ENCODE results near the gene STXBP4. TPM values are rescaled to one million over a fixed set of nuclear protein-coding genes. Genes with fewer than 3 reads are reported as not detected.

Gene STXBP4
- total and polyA plus RNA-seq, 8 donors = 0.68 to 65.3 (median 6.0) TPM

DNA sequence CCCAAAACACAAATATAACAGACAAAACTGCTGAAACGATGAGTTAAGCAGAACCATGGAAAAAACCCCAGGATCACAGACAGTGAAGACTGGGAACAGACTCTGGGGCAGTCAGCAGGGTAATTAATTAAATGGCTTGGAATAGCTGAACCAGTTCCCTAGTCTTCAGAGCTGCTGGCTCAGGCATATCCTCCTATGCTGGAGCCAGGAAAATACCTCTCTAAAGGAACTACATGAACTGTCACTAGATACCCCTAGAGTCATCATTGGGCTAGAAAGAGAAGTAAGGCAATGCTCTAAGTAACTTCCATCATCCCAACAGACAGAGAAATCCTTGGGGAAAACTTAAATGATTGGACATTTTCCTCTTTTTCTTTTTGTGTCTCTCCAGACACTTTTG lies 113.0 kb downstream of the STXBP4 start:
- intact Hi-C loops (cut with DNase I; ENCODE audit: low total_unique reads) = no loop called here
- WGBS, 5 donors = 82 to 100% (median 88%) methylated on average over 1 of the region's 1 CpG

DNA sequence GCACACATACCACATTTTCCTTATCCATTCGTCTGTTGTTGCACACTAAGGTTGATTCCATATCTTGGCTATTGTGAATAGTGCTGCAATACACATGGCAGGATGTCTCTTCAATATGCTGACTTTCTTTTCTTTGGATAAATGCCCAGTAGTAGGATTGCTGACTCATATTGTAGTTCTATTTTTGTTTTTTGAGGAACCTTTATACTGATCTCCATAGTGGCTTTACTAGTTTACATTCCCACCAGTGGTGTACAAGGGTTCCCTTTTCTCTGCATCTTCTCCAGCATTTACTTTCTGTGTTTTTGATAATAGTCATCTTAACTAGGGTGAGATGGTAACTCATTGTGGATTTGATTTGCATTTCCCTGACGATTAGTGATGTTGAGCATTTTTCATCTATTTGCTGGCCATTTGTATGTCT lies 118.1 kb downstream of the STXBP4 start:
- WGBS, 5 donors = 72 to 90% (median 81%) methylated on average over 2 of the region's 2 CpGs
- TF ChIP-seq POLR2AphosphoS5 (IDR thresholded peaks at IDR 0.05) (no peak), EP300 (IDR thresholded peaks at IDR 0.05) (no peak), POLR2A (IDR thresholded peaks at IDR 0.05) (no peak)
- TF ChIP-seq, protein P1, sequence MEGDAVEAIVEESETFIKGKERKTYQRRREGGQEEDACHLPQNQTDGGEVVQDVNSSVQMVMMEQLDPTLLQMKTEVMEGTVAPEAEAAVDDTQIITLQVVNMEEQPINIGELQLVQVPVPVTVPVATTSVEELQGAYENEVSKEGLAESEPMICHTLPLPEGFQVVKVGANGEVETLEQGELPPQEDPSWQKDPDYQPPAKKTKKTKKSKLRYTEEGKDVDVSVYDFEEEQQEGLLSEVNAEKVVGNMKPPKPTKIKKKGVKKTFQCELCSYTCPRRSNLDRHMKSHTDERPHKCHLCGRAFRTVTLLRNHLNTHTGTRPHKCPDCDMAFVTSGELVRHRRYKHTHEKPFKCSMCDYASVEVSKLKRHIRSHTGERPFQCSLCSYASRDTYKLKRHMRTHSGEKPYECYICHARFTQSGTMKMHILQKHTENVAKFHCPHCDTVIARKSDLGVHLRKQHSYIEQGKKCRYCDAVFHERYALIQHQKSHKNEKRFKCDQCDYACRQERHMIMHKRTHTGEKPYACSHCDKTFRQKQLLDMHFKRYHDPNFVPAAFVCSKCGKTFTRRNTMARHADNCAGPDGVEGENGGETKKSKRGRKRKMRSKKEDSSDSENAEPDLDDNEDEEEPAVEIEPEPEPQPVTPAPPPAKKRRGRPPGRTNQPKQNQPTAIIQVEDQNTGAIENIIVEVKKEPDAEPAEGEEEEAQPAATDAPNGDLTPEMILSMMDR (IDR thresholded peaks at IDR 0.05) = no peak
- intact Hi-C loops (cut with DNase I; ENCODE audit: low total_unique reads) = no loop called here

More for the DNA sequence above, 113.0 kb downstream of the STXBP4 start:
- Histone ChIP-seq H3K4me3 (no peak overlapping the region), H3K36me3 (peaks cover 0 to 35% (median 33%) of the 10 kb centered on the region in 4 donors), H3K9me3 (no peaks in the 10 kb centered on the region), H3K27ac (no peak overlapping the region), H3K27me3 (no peaks in the 10 kb centered on the region), H3K4me1 (no peaks in the 10 kb centered on the region)
- TF ChIP-seq EP300 (IDR thresholded peaks at IDR 0.05) = no peak
- no peak for TF ChIP-seq POLR2AphosphoS5 (IDR thresholded peaks at IDR 0.05)
- TF ChIP-seq POLR2A (IDR thresholded peaks at IDR 0.05) = no peak
- TF ChIP-seq, protein P1 (IDR thresholded peaks at IDR 0.05) = no peak
- DNase-seq = no peak

GRCh38 chr17:55089256-55089655 lies 120.7 kb downstream of the STXBP4 start:
- H3K27me3 ChIP-seq = no peaks in the 10 kb centered on the region
- H3K27ac ChIP-seq = no peak overlapping the region
- DNase-seq = no peak
- no peak overlapping the region for H3K4me3 ChIP-seq
- TF ChIP-seq, protein P1 (IDR thresholded peaks at IDR 0.05) = no peak
- TF ChIP-seq POLR2AphosphoS5 (IDR thresholded peaks at IDR 0.05) (no peak), EP300 (IDR thresholded peaks at IDR 0.05) (no peak), POLR2A (IDR thresholded peaks at IDR 0.05) (no peak)
- H3K9me3 ChIP-seq = no peaks in the 10 kb centered on the region
- no peaks in the 10 kb centered on the region for H3K4me1 ChIP-seq
- intact Hi-C loops (cut with DNase I; ENCODE audit: low total_unique reads) = no loop called here
- WGBS, 5 donors = 80 to 94% (median 90%) methylated on average over 2 of the region's 2 CpGs
- H3K36me3 ChIP-seq = no peaks in the 10 kb centered on the region

More for the DNA sequence above, 118.1 kb downstream of the STXBP4 start:
- Histone ChIP-seq H3K36me3 (peaks cover 0 to 20% (median 13%) of the 10 kb centered on the region in 4 donors), H3K4me3 (no peak overlapping the region), H3K27ac (no peak overlapping the region), H3K9me3 (no peaks in the 10 kb centered on the region), H3K27me3 (no peaks in the 10 kb centered on the region), H3K4me1 (no peaks in the 10 kb centered on the region)
- peak in 1 of 2 donors; percentile 15 for DNase-seq

DNA sequence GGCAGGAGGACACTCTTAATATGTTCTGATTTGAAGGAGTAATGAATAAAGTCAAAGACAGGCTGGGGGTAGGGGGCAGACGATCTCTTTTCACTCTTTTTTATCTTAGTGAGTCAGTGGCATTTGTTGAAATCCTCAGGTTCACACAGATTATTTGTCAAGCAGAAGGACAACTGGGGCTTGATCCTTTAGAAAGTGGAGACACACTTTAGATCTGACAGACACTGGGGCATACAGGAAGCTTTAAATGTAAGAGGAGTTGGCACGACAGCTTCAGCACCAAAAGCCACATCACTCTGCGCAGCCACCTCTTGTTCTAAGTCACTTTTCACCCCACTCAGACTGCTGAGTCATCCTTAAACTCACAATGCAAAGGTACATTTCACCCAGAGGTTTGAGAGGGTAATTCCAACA lies 121.5 kb downstream of the STXBP4 start:
- intact Hi-C loops (cut with DNase I; ENCODE audit: low total_unique reads) = no loop called here
- WGBS, 5 donors = 63 to 73% (median 64%) methylated on average over 3 of the region's 3 CpGs
- no peaks in the 10 kb centered on the region for H3K27me3 ChIP-seq
- no peaks in the 10 kb centered on the region for H3K4me1 ChIP-seq
- H3K27ac ChIP-seq = no peak overlapping the region
- no peaks in the 10 kb centered on the region for H3K9me3 ChIP-seq
- H3K4me3 ChIP-seq = no peak overlapping the region
- no peaks in the 10 kb centered on the region for H3K36me3 ChIP-seq
- peak in 1 of 2 donors; percentile 23 for DNase-seq
- TF ChIP-seq POLR2A (IDR thresholded peaks at IDR 0.05) = no peak
- no peak for TF ChIP-seq POLR2AphosphoS5 (IDR thresholded peaks at IDR 0.05)

- intact Hi-C loops (cut with DNase I; ENCODE audit: low total_unique reads) = no loop called here
- WGBS, 5 donors = 41 to 67% (median 60%) methylated on average over 1 of the region's 1 CpG
- DNase-seq = no peak
- H3K36me3 ChIP-seq = no peaks in the 10 kb centered on the region
- no peak overlapping the region for H3K27ac ChIP-seq
- no peaks in the 10 kb centered on the region for H3K9me3 ChIP-seq
- no peak overlapping the region for H3K4me3 ChIP-seq
- TF ChIP-seq POLR2A (IDR thresholded peaks at IDR 0.05) (no peak), POLR2AphosphoS5 (IDR thresholded peaks at IDR 0.05) (no peak), EP300 (IDR thresholded peaks at IDR 0.05) (no peak)
- TF ChIP-seq, protein P1 (IDR thresholded peaks at IDR 0.05) = no peak
- no peaks in the 10 kb centered on the region for H3K27me3 ChIP-seq
- H3K4me1 ChIP-seq = no peaks in the 10 kb centered on the region
These were observed 124.8 kb downstream of the STXBP4 start for GRCh38 chr17:55093353-55093752.
